HG03280 (cell line): ENCODE results near the gene CLASP1.
"Not testable (repeated sequence)": the region's sequence is repeated elsewhere in the genome, so short reads cannot be mapped to it uniquely, and the experiment has no call there.

Source experiments
- ATAC-seq: cut with Tn5 transposase; IDR thresholded peaks from one replicate; pipeline ENCODE4 v1.9.1; 2021; ENCODE audit warnings: mild to moderate bottlenecking, moderate library complexity; ENCODE audit not compliant: unreplicated experiment

CLASP1 gene

GRCh38 chr2:121626777-121627524 lies 22.3 kb downstream of the CLASP1 start:
- no peak for ATAC-seq

DNA sequence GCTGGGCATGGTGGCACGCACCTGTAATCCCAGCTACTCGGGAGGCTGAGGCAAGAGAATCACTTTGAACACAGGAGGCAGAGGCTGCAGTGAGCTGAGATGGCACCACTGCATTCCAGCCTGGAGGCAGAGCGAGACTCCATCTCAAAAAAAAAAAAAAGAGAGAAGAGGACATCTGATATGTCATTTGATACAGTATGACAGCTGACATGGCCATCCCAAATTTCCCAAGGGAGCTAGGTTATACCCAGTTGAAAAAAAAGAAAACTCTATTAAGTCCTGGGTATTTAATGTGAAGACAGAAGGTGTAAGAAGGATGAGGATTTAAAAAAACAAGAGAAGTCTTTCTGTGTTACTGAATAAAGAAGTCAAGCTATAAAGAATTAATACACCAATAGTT lies 23.3 kb downstream of the CLASP1 start:
- no peak for ATAC-seq

- no peak for ATAC-seq
Observed at GRCh38 chr2:121617042-121617599, 32.1 kb downstream of the CLASP1 start.

DNA sequence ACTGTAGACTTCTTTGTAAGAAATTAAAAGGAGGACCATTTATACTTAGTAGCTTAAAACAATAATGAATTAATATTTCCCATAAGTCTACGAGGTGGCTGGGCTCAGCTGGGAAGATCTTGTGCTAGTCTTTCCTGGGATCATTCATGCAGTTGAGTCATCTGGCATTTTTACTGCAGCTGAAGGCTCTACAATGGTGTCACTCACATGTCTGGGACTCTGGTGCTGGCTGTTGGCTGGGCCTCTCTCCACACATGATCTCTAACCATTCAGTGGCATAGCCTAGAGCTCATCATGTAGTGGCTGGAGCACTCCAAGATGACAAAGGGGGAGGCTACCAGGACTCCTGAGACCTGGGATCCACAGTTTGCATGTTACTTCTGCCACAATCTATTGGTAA lies 35.5 kb downstream of the CLASP1 start:
- ATAC-seq = no peak

- ATAC-seq = no peak
Observed at GRCh38 chr2:121613152-121613551, 36.1 kb downstream of the CLASP1 start.

GRCh38 chr2:121611730-121612705 lies 37.2 kb downstream of the CLASP1 start:
- ATAC-seq = no peak

DNA sequence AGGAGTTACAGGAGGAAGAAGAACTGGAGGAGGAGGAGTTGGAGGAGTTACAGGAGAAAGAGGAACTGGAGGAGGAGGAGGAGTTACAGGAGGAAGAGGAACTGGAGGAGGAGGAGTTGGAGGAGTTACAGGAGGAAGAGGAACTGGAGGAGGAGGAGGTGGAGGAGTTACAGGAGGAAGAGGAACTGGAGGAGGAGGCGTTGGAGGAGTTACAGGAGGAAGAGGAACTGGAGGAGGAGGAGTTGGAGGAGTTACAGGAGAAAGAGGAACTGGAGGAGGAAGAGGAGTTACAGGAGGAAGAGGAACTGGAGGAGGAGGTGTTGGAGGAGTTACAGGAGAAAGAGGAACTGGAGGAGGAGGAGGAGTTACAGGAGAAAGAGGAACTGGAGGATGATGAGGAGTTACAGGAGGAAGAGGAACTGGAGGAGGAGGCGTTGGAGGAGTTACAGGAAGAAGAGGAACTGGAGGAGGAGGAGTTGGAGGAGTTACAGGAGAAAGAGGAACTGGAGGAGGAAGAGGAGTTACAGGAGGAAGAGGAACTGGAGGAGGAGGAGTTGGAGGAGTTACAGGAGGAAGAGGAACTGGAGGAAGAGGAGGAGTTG lies 38.1 kb downstream of the CLASP1 start:
- ATAC-seq = not testable (repeated sequence)

GRCh38 chr2:121610487-121610874 lies 38.8 kb downstream of the CLASP1 start:
- not testable (repeated sequence) for ATAC-seq

GRCh38 chr2:121608967-121609366 lies 40.3 kb downstream of the CLASP1 start:
- ATAC-seq = no peak

DNA sequence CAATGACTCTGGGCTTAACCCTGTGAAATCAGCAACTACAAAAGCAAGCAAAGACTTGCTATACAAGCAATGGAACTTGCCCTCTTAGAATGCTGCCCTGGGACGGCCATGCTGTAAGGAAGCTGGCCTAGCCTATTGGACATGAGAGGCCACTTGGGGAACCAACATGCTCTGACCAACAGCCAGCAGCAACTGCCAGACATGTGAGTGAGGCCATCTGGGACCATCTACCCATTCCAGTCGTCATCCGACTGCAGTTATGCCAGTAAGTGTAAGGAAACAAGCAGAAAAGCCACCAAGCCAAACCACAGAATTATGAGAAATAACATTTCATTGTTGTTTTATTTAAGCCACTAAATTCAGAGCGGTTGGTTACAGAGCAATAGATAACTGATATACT lies 40.9 kb downstream of the CLASP1 start:
- ATAC-seq = no peak

GRCh38 chr2:121605820-121606733 lies 43.2 kb downstream of the CLASP1 start:
- ATAC-seq = no peak

GRCh38 chr2:121603185-121603584 lies 46.1 kb downstream of the CLASP1 start:
- ATAC-seq = no peak

- peak; percentile 61 for ATAC-seq
Observed at GRCh38 chr2:121599963-121600651, 49.2 kb downstream of the CLASP1 start.

GRCh38 chr2:121598087-121598486 lies 51.2 kb downstream of the CLASP1 start:
- no peak for ATAC-seq

GRCh38 chr2:121596221-121597080 lies 52.8 kb downstream of the CLASP1 start:
- ATAC-seq = peak; percentile 41

DNA sequence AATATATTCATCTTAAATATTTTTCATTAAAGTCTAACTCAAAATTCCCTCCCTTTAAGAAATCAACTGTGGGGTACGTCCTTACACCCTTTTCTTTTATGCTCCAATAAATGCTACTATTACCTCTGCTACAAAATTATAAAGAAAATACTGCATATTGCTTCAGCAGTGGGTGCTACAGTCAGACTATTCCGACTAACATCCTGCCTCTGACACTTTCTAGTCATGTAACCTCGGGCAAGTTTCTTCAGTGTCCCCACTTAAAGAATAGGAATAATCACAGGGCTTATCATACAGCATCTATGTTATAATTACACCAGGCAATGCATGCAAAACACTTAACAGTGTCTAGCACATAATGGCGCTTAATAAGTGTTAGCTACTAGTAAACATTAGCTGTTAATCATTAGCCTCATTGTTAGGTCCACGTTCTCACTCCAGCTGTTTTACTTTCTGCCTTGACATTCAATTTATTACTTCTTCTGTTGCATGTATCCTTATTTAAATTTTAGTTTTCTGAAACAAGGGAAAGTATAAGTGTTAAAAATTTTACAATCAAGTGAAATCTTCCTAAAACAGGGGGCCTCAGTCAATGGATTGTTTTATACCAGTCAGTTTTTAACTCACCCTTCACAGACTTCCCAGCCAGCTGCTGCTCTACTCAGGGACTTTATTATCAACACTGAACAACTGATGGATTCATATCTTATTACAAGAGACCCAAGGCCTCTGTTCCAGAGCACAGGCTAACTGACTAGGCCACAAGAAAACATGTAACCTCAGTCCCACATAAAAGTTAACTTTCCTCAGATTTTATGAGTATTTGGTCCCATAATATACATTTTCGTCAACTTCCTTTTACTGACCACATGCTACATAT lies 54.0 kb downstream of the CLASP1 start:
- ATAC-seq = no peak

DNA sequence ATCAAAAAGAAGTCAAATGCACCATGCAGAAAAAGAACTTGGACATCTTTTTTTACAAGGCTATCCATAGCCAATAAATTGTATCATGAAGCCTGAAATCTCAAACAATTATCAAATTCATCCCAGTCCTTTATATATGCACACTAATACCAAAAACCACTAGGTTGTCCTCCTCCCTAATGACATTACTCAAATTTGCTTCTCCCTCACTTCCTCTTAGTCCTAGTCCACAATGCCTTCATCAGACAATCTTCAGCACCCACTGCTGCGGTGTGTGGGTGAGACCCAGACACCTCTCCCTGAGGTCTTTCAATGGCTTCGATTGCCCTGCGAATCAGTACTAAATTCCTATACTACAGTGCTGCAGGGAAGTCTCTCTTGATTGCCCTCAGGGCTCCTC lies 58.1 kb downstream of the CLASP1 start:
- ATAC-seq = no peak

DNA sequence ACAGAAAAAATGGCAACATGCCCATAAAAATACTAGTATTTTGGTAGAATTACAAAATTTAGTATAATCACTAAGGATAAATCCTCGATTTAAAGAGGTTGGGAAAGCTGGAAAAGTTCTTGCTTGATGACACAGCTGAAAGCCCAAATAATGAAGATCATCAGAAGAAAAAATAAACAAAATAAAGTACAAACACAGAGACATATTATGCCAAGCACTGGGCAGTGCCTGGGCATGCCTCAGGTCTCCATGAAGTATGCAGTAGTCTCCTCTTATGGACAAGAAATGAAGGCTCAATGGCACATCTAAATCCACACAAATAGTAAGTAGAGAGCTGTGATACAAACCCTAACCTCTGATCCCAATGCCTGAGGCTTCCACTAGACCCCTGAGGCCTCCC lies 60.9 kb downstream of the CLASP1 start:
- no peak for ATAC-seq
